Esophagus muscularis mucosa (tissue), 4 donors: ENCODE results near the gene ZNF674. TPM values are rescaled to one million over a fixed set of nuclear protein-coding genes. Genes with fewer than 3 reads are reported as not detected.

Experiments used
- DNase-seq: peaks from one replicate; pipeline ENCODE4 v3.0.0-alpha.2; 2017; ENCODE audit errors: extremely low spot score
- H3K27ac ChIP-seq, 4 donors: fragments of 200-600 bp; sonication (generic); replicated peaks in 1 of 4; 1 replicate in 3 of 4; 2 replicates in 1 of 4; pipeline ENCODE4 v1.5.1; 2016 to 2019; ENCODE audit warnings: mild to moderate bottlenecking in 1 of 4
- H3K27me3 ChIP-seq, 4 donors: fragments of 200-600 bp; sonication (generic); one replicate each; pipeline versions ENCODE4 v1.5.1 to v1.6.0; 2016 to 2019
- H3K36me3 ChIP-seq, 4 donors: fragments of 200-600 bp; sonication (generic); one replicate each; pipeline ENCODE4 v1.5.1; 2016 to 2019
- H3K4me1 ChIP-seq, 4 donors: fragments of 200-600 bp; sonication (generic); one replicate each; pipeline ENCODE4 v1.5.1; 2016 to 2019
- H3K4me3 ChIP-seq, 4 donors: fragments of 200-600 bp; sonication (generic); 1 replicate in 2 of 4; 2 replicates in 2 of 4; pipeline ENCODE4 v1.5.1; 2016 to 2019; ENCODE audit warnings: mild to moderate bottlenecking in 4 of 4, moderate library complexity in 1 of 4
- H3K9me3 ChIP-seq, 4 donors: fragments of 200-600 bp; sonication (generic); 1 replicate in 3 of 4; 2 replicates in 1 of 4; pipeline ENCODE4 v1.5.1; 2016 to 2019
- EP300 ChIP-seq: sonication (generic); formaldehyde crosslinking; IDR thresholded peaks from one replicate; pipeline ENCODE4 v1.6.1; 2017; ENCODE audit warnings: antibody characterized with exemption
- POLR2A ChIP-seq: fragments of 450-650 bp; IDR thresholded peaks from one replicate; pipeline ENCODE4 v1.6.1; 2017; ENCODE audit warnings: antibody characterized with exemption, moderate library complexity, mild to moderate bottlenecking, low read depth
- POLR2AphosphoS5 ChIP-seq, 2 donors: sonication (generic); formaldehyde crosslinking; IDR thresholded peaks; one replicate each; pipeline ENCODE4 v1.6.1; 2017; ENCODE audit warnings: antibody characterized with exemption in 2 of 2
- WGBS: methylation state at CpG from one replicate; pipeline ENCODE4 v1.1.5; 2018; 5-methylcytosine and 5-hydroxymethylcytosine counted together
- intact Hi-C: fragments of 100-400 bp; cut with DNase I; formaldehyde crosslinking; loops from one replicate; pipeline ENCODE4 v1.15.1; 2023
- total RNA-seq, 4 donors: library from RNA; depleted of rRNA; stranded (reverse); fragments of >200 nt; gene quantifications; one replicate each; pipeline versions ENCODE4 v1.1.0 to v1.2.1, GENCODE V29; 2016
- TF ChIP-seq, protein P1 (sequence below), 3 experiments: fragments of 200-600 bp in 2 of 3; fragments of 450-650 bp in 1 of 3; sonication (generic) in 2 of 3; IDR thresholded peaks; one replicate each; pipeline ENCODE4 v1.5.1; 2017 to 2019; ENCODE audit warnings: antibody characterized with exemption in 3 of 3, mild to moderate bottlenecking in 2 of 3, moderate library complexity in 1 of 3

The ZNF674 gene
- total RNA-seq, 4 donors from 2014 or later, result 2.0 to 5.0 (median 2.8) TPM

DNA sequence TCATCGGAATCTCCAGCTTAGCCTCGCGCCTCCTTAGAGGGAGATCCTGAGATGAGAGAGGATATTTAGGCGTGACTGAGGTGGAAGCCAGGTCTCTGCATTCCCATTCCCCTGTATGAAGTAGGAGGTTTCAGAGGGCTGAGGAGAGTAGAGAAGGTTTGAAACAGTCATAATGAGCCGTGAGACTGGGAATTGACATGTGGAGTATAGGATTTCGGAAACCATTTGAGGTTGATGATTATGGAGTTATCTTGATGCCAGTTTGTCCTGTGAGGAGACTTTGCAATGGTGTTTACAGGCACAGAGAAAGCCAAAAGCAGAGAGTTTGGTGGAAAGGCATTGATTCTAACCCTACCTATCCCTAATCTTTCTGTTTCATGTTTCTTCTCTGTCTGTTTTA, 30.4 kb upstream of the ZNF674 start:
- intact Hi-C loops, result no loop called here
- Histone ChIP-seq H3K27me3 (peaks cover 0 to 9% (median 0%) of the 10 kb centered on the region in 4 donors), H3K27ac (peak overlapping the region; percentile 43 to 75 (median 67)), H3K36me3 (no peaks in the 10 kb centered on the region), H3K4me1 (peaks cover 7 to 27% (median 17%) of the 10 kb centered on the region in 4 donors), H3K4me3 (peak overlapping the region; percentile 58 to 71 (median 60)), H3K9me3 (peaks cover 0 to 8% (median 0%) of the 10 kb centered on the region in 4 donors)
- DNase-seq, result no peak
- WGBS, result 68% methylated on average over 6 of the region's 6 CpGs
- TF ChIP-seq EP300 (no peak), POLR2AphosphoS5 (IDR thresholded peaks at IDR 0.05) (no peak), POLR2A (no peak)
- TF ChIP-seq, protein P1, sequence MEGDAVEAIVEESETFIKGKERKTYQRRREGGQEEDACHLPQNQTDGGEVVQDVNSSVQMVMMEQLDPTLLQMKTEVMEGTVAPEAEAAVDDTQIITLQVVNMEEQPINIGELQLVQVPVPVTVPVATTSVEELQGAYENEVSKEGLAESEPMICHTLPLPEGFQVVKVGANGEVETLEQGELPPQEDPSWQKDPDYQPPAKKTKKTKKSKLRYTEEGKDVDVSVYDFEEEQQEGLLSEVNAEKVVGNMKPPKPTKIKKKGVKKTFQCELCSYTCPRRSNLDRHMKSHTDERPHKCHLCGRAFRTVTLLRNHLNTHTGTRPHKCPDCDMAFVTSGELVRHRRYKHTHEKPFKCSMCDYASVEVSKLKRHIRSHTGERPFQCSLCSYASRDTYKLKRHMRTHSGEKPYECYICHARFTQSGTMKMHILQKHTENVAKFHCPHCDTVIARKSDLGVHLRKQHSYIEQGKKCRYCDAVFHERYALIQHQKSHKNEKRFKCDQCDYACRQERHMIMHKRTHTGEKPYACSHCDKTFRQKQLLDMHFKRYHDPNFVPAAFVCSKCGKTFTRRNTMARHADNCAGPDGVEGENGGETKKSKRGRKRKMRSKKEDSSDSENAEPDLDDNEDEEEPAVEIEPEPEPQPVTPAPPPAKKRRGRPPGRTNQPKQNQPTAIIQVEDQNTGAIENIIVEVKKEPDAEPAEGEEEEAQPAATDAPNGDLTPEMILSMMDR (IDR thresholded peaks at IDR 0.05), result no peak

DNA sequence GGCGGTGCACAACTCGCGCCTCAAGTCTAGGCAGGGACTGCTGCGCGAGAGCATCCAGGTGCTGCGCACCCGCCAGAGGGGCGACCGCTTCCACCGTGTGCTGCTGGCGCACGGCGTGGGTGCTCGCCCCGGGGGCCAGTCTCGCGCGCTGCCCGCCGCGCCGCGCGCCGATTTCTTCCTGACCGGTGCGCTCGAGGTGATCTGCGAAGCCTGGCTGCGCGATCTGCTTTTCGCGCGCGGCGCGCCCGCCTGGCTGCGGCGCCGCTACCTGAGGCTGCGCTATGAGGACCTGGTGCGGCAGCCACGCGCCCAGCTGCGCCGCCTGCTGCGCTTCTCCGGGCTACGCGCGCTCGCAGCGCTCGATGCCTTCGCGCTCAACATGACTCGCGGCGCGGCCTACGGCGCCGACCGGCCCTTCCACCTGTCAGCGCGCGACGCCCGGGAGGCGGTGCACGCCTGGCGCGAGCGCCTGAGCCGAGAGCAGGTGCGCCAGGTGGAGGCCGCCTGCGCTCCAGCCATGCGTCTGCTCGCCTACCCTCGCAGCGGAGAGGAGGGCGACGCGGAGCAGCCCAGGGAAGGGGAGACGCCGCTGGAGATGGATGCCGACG, 29.7 kb upstream of the ZNF674 start:
- intact Hi-C loops, result loop anchor here (5.0 kb wide), 1 partner anchor 112 kb away; no protein-coding TSS in a partner anchor
- peak overlapping the region; percentile 58 to 71 (median 60) for H3K4me3 ChIP-seq
- H3K36me3 ChIP-seq, result no peaks in the 10 kb centered on the region
- TF ChIP-seq EP300, result no peak
- no peak for TF ChIP-seq POLR2A
- TF ChIP-seq, protein P1 (IDR thresholded peaks at IDR 0.05), result no peak
- no peak for TF ChIP-seq POLR2AphosphoS5 (IDR thresholded peaks at IDR 0.05)
- peaks cover 0 to 9% (median 0%) of the 10 kb centered on the region in 4 donors for H3K27me3 ChIP-seq
- peaks cover 7 to 27% (median 17%) of the 10 kb centered on the region in 4 donors for H3K4me1 ChIP-seq
- no CpG with 5 or more reads among the region's 90 CpGs for WGBS
- peaks cover 0 to 8% (median 0%) of the 10 kb centered on the region in 4 donors for H3K9me3 ChIP-seq
- no peak for DNase-seq
- peak overlapping the region; percentile 43 to 75 (median 67) for H3K27ac ChIP-seq

DNA sequence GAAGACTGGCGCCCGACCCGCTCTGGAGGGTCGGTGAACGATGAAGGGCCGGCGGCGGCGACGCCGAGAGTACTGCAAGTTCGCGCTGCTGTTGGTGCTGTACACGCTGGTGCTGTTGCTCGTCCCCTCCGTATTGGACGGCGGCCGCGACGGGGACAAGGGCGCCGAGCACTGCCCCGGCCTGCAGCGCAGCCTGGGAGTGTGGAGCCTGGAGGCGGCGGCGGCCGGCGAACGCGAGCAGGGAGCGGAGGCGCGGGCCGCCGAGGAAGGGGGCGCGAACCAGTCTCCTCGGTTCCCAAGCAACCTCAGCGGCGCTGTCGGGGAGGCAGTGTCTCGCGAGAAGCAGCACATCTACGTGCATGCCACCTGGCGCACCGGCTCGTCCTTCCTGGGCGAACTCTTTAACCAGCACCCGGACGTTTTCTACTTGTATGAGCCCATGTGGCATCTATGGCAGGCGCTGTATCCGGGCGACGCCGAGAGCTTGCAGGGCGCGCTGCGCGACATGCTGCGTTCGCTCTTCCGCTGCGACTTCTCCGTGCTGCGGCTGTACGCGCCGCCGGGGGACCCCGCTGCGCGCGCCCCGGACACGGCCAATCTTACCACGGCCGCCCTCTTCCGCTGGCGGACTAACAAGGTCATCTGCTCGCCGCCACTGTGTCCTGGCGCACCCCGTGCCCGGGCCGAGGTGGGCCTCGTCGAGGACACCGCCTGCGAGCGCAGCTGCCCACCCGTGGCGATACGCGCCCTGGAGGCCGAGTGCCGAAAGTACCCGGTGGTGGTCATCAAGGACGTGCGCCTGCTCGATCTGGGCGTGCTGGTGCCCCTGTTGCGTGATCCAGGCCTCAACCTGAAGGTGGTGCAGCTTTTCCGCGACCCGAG, 28.9 kb upstream of the ZNF674 start:
- TF ChIP-seq, protein P1 (IDR thresholded peaks at IDR 0.05), result no peak
- no peak for TF ChIP-seq EP300
- TF ChIP-seq POLR2A, result no peak
- no peak for TF ChIP-seq POLR2AphosphoS5 (IDR thresholded peaks at IDR 0.05)
- DNase-seq, result no peak
- Histone ChIP-seq H3K4me1 (peaks cover 7 to 27% (median 17%) of the 10 kb centered on the region in 4 donors), H3K9me3 (peaks cover 0 to 8% (median 0%) of the 10 kb centered on the region in 4 donors), H3K4me3 (peak overlapping the region; percentile 58 to 71 (median 60)), H3K27ac (peak overlapping the region; percentile 43 to 75 (median 67)), H3K27me3 (peaks cover 0 to 9% (median 0%) of the 10 kb centered on the region in 4 donors), H3K36me3 (no peaks in the 10 kb centered on the region)
- intact Hi-C loops, result loop anchor here (5.0 kb wide), 1 partner anchor 113 kb away; no protein-coding TSS in a partner anchor
- WGBS, result 58% methylated on average over 23 of the region's 107 CpGs

DNA sequence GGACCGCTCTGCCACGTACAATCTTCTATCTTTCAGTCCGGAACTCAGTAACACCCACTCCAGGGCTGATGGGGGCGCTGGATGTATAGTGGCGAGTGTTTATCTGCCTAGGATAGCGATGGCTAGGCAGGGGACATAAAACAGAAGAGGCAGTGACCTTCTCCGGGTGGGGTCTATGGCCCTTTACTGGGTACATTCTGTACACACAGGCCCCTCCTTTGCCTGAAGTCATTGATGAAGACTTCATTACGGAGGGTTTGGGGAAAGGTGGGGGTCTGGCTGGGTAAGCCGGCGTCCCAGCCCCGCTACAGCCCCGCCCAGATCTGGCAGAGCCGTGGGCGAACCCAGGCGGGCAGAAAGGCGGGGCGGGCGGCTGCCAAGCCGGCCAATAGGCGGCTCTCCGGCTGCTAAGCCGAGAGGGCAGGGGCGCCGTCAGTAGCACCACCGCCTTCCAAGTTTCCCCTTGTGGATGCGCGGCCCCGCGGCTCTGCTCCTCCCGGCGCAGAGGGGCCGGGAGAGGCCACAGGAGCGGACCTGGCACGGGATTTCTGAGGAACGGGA, 28.2 kb upstream of the ZNF674 start, which contains the start of gene CHST7:
CHST7 (plus strand) TSS at position 435 of the 561 bp plus-strand sequence. CDS start 167 bp downstream, outside the sequence.
- H3K36me3 ChIP-seq, result no peaks in the 10 kb centered on the region
- 38% methylated on average over 17 of the region's 35 CpGs for WGBS
- peak within 1 kb of the TSS; percentile 43 to 75 (median 67) for H3K27ac ChIP-seq
- intact Hi-C loops, result loop anchor here (5.0 kb wide), 1 partner anchor 114 kb away; no protein-coding TSS in a partner anchor
- TF ChIP-seq, protein P1 (IDR thresholded peaks at IDR 0.05), result no peak
- peak in 1 of 2 donors; percentile 52 for TF ChIP-seq POLR2AphosphoS5 (IDR thresholded peaks at IDR 0.05)
- peaks cover 0 to 9% (median 0%) of the 10 kb centered on the region in 4 donors for H3K27me3 ChIP-seq
- peak within 1 kb of the TSS; percentile 58 to 71 (median 60) for H3K4me3 ChIP-seq
- peaks cover 7 to 27% (median 17%) of the 10 kb centered on the region in 4 donors for H3K4me1 ChIP-seq
- H3K9me3 ChIP-seq, result peaks cover 0 to 8% (median 0%) of the 10 kb centered on the region in 4 donors
- no peak for DNase-seq
